Heart right ventricle (tissue), 16 donors: Measurements from ENCODE around the gene ADAM33. TPM values are rescaled to one million over a fixed set of nuclear protein-coding genes. Genes with fewer than 3 reads are reported as not detected.

ENCODE experiments used
- ATAC-seq, 8 donors: fragments of 200-7000 bp; cut with Tn5 transposase; one replicate each; pipeline ENCODE4 v1.9.1; 2020; ENCODE audit warnings: mild to moderate bottlenecking in 8 of 8, moderate library complexity in 8 of 8, moderate number of reproducible peaks in 1 of 8
- DNase-seq, 2 donors: peaks; one replicate each; pipeline ENCODE4 v3.0.0-alpha.2; 2020
- H3K27ac ChIP-seq, 10 donors: fragments of 200-600 bp; sonication (generic) in 2 of 10; one replicate each; pipeline versions ENCODE4 v1.5.0 to v1.8.0; 2020 to 2022; ENCODE audit warnings: mild to moderate bottlenecking in 3 of 10
- H3K27me3 ChIP-seq, 7 donors: fragments of 200-600 bp; one replicate each; pipeline ENCODE4 v1.8.0; 2021 to 2022; ENCODE audit warnings: mild to moderate bottlenecking in 2 of 7
- H3K36me3 ChIP-seq, 9 donors: fragments of 200-600 bp; sonication (generic) in 1 of 9; one replicate each; pipeline versions ENCODE4 v1.5.0 to v1.8.0; 2020 to 2022; ENCODE audit warnings: mild to moderate bottlenecking in 2 of 9
- H3K4me1 ChIP-seq, 9 donors: fragments of 200-600 bp; sonication (generic) in 1 of 9; one replicate each; pipeline versions ENCODE4 v1.5.0 to v1.8.0; 2020 to 2022; ENCODE audit warnings: mild to moderate bottlenecking in 4 of 9
- H3K4me3 ChIP-seq, 10 donors: fragments of 200-600 bp; sonication (generic) in 2 of 10; one replicate each; pipeline versions ENCODE4 v1.5.0 to v1.8.0; 2020 to 2022; ENCODE audit warnings: mild to moderate bottlenecking in 7 of 10, moderate library complexity in 2 of 10
- H3K9me3 ChIP-seq, 11 donors: fragments of 200-600 bp in 10 of 11; sonication (generic) in 2 of 11; one replicate each; pipeline versions ENCODE4 v1.5.0 to v1.8.0; 2013 to 2022; ENCODE audit warnings: mild to moderate bottlenecking in 2 of 11, control low read depth in 1 of 11, moderate library complexity in 1 of 11
- WGBS, 2 donors: extraction: QIAGEN DNeasy Blood & Tissue Kit; methylation state at CpG; one replicate each; pipeline ENCODE4 v1.1.7; 2013; ENCODE audit warnings: inconsistent platforms in 1 of 2; 5-methylcytosine and 5-hydroxymethylcytosine counted together
- intact Hi-C, 10 donors: fragments of 100-400 bp; cut with DNase I; formaldehyde crosslinking; loops; one replicate each; pipeline versions ENCODE4 v1.11.1 to v1.14.2; 2022
- polyA plus RNA-seq, 2 donors: library from polyadenylated mRNA; stranded (reverse); fragments of 200-250 nt; gene quantifications; one replicate each; pipeline ENCODE4 v1.2.3, GENCODE V29; 2013
- total RNA-seq, 10 donors: library from RNA; stranded (reverse); fragmentation: NEBNext Ultra II Directional in 3 of 10; extraction: Animal tissue kit (Norgen Biotek cat#: 25700) in 3 of 10; gene quantifications; one replicate each; pipeline versions ENCODE4 v1.2.1 to v1.2.4, GENCODE V29; 2021 to 2023
- TF ChIP-seq, protein P1 (sequence below), 9 donors: fragments of 200-600 bp; sonication (generic) in 2 of 9; IDR thresholded peaks; one replicate each; pipeline versions ENCODE4 v1.5.0 to v1.8.0; 2021 to 2022; ENCODE audit warnings: antibody characterized with exemption in 9 of 9, mild to moderate bottlenecking in 5 of 9, moderate library complexity in 1 of 9
- donor health status: Arrhythmogenic right ventricular cardiomyopathy.
- donor health status: ischemic (EF 13 %, LVEDD 7.1; RV severe dilation, severe dysfunction).
- donor health status: healthy with polysubstance abuse.
- donor health status: DM: no; HTN: yes; CAD: no.
- donor health status: DM: no; HTN: no; CAD: no.
- donor health status: ischemic (EF 25% LVEDD 6.9; RV normal size, moderate dysfunction).
- donor health status: ischemic (EF 25% LVEDD 5.7; RV mildly dilated, moderate dysfunction).
- donor health status: healthy.
- donor health status: DM: yes; HTN: yes; CAD: no.
- donor health status: Ischemic cardiomyopathy.
- donor health status: ischemic (EF 35%, LVEDD 5.7; RV mildly dilated, moderate dysfunction).
- donor health status: nonischemic (EF 11% LVEDD 7.7; RV severe dilation, severe dysfunction).
- donor health status: DM: yes; HTN: yes; CAD: no.
- donor health status: PGD.
- donor health status: ischemic (EF 29% LVEDD 5.4; RV normal size, mild dysfunction).
- donor health status: nonischemic (EF 23%, LVEDD 6.1; RV moderate dilation, normal function).

The ADAM33 gene
- total and polyA plus RNA-seq, 12 donors: 1.6 to 71.8 (median 4.5) TPM

- peak; percentile 55 to 61 for DNase-seq
- H3K4me3 ChIP-seq: peak within 1 kb of the TSS in 6 of 10 donors; percentile 3 to 49 (median 21)
- intact Hi-C loops: loop anchor here in 4 of 10 donors (5.0 to 10.0 kb wide), 3 partner anchors 35 to 150 kb away; no protein-coding TSS in a partner anchor
- peaks cover 3 to 51% (median 14%) of the 10 kb centered on the region in 9 donors for H3K4me1 ChIP-seq
- peak within 1 kb of the TSS in 1 of 10 donors; percentile 75 for H3K27ac ChIP-seq
- TF ChIP-seq, protein P1, sequence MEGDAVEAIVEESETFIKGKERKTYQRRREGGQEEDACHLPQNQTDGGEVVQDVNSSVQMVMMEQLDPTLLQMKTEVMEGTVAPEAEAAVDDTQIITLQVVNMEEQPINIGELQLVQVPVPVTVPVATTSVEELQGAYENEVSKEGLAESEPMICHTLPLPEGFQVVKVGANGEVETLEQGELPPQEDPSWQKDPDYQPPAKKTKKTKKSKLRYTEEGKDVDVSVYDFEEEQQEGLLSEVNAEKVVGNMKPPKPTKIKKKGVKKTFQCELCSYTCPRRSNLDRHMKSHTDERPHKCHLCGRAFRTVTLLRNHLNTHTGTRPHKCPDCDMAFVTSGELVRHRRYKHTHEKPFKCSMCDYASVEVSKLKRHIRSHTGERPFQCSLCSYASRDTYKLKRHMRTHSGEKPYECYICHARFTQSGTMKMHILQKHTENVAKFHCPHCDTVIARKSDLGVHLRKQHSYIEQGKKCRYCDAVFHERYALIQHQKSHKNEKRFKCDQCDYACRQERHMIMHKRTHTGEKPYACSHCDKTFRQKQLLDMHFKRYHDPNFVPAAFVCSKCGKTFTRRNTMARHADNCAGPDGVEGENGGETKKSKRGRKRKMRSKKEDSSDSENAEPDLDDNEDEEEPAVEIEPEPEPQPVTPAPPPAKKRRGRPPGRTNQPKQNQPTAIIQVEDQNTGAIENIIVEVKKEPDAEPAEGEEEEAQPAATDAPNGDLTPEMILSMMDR (IDR thresholded peaks at IDR 0.05): no peak
- peak; percentile 28 to 62 (median 53) for ATAC-seq
- no peaks in the 10 kb centered on the region for H3K36me3 ChIP-seq
- 78 to 80% methylated on average over 15 of the region's 15 CpGs for WGBS, 2 donors
- no peaks in the 10 kb centered on the region for H3K9me3 ChIP-seq
- no peaks in the 10 kb centered on the region for H3K27me3 ChIP-seq
These were observed 30.6 kb upstream of the ADAM33 start, which contains the start of gene SIGLEC1 for GRCh38 chr20:3712279-3712873. SIGLEC1 (minus strand) TSS chr20:3712600; CDS start chr20:3707128, 5,472 bp downstream.

GRCh38 chr20:3711484-3711941, 29.7 kb upstream of the ADAM33 start:
- ATAC-seq: peak in 4 of 8 donors; percentile 21 to 43 (median 29)
- Histone ChIP-seq H3K9me3 (no peaks in the 10 kb centered on the region), H3K27me3 (no peaks in the 10 kb centered on the region), H3K4me3 (peak overlapping the region in 5 of 10 donors; percentile 3 to 49 (median 27)), H3K36me3 (peaks cover 0 to 6% (median 0%) of the 10 kb centered on the region in 9 donors), H3K27ac (peak overlapping the region in 2 of 10 donors; percentile 22 to 75), H3K4me1 (peaks cover 3 to 56% (median 14%) of the 10 kb centered on the region in 9 donors)
- DNase-seq: no peak
- 66 to 73% methylated on average over 4 of the region's 4 CpGs for WGBS, 2 donors
- intact Hi-C loops: loop anchor here in 9 of 10 donors (1.0 to 10.0 kb wide), 5 partner anchors 34 to 149 kb away; no protein-coding TSS in a partner anchor
- TF ChIP-seq, protein P1 (IDR thresholded peaks at IDR 0.05): no peak

GRCh38 chr20:3710703-3711483, 29.1 kb upstream of the ADAM33 start:
- intact Hi-C loops: loop anchor here (1.0 to 10.0 kb wide), 6 partner anchors 33 to 149 kb away; no protein-coding TSS in a partner anchor
- H3K4me1 ChIP-seq: peaks cover 3 to 56% (median 14%) of the 10 kb centered on the region in 9 donors
- H3K36me3 ChIP-seq: peaks cover 0 to 6% (median 0%) of the 10 kb centered on the region in 9 donors
- ATAC-seq (peak; percentile 32 to 76 (median 56)), DNase-seq (peak; percentile 76 to 84)
- WGBS, 2 donors: 31 to 38% methylated on average over 18 of the region's 18 CpGs
- H3K27me3 ChIP-seq: no peaks in the 10 kb centered on the region
- peak overlapping the region in 6 of 10 donors; percentile 5 to 49 (median 22) for H3K4me3 ChIP-seq
- H3K9me3 ChIP-seq: no peaks in the 10 kb centered on the region
- H3K27ac ChIP-seq: peak overlapping the region in 6 of 10 donors; percentile 12 to 75 (median 44)
- TF ChIP-seq, protein P1 (IDR thresholded peaks at IDR 0.05): peak; percentile 90 to 99 (median 97)

DNA sequence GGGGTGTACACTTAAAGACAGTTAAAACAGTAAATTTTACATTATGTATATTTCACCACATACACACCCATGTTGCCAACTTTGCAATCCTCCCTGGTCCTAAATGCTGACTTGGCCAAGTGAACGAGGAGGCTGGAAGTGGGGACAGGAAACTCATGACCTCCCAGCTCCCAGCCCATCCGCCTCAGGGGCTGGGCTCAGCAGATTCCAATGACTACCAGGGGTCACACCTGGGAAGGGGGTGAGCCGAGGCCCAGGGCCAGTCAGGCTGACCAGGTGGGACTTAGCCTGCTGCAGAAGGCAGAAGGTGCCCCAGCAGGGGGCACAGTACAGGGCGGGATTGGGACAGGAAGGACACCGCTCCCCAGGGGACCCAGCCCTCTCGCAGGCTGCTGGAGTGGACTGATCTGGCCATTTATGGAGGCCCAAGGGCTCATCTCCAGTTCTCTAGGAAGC, 28.2 kb upstream of the ADAM33 start:
- ATAC-seq (peak; percentile 9 to 40 (median 28)), DNase-seq (peak in 1 of 2 donors; percentile 40)
- H3K27me3 ChIP-seq: no peaks in the 10 kb centered on the region
- no peaks in the 10 kb centered on the region for H3K9me3 ChIP-seq
- peak overlapping the region in 3 of 10 donors; percentile 7 to 49 (median 27) for H3K4me3 ChIP-seq
- H3K27ac ChIP-seq: peak overlapping the region in 5 of 10 donors; percentile 9 to 75 (median 60)
- intact Hi-C loops: loop anchor here in 9 of 10 donors (1.0 to 10.0 kb wide), 5 partner anchors 32 to 148 kb away; no protein-coding TSS in a partner anchor
- 53 to 59% methylated on average over 6 of the region's 6 CpGs for WGBS, 2 donors
- peaks cover 3 to 56% (median 14%) of the 10 kb centered on the region in 9 donors for H3K4me1 ChIP-seq
- TF ChIP-seq, protein P1 (IDR thresholded peaks at IDR 0.05): peak in 2 of 9 donors; percentile 3 to 10
- H3K36me3 ChIP-seq: peaks cover 0 to 6% (median 0%) of the 10 kb centered on the region in 9 donors
